GM21515 (cell line): ENCODE results near the gene MTCL1.
A peak's percentile ranks its signal among the peaks of the same experiment; 100 is the strongest.

ENCODE experiments used
- ATAC-seq: cut with Tn5 transposase; IDR thresholded peaks from one replicate; pipeline ENCODE4 v1.9.1; 2021; ENCODE audit not compliant: unreplicated experiment

The MTCL1 gene

DNA sequence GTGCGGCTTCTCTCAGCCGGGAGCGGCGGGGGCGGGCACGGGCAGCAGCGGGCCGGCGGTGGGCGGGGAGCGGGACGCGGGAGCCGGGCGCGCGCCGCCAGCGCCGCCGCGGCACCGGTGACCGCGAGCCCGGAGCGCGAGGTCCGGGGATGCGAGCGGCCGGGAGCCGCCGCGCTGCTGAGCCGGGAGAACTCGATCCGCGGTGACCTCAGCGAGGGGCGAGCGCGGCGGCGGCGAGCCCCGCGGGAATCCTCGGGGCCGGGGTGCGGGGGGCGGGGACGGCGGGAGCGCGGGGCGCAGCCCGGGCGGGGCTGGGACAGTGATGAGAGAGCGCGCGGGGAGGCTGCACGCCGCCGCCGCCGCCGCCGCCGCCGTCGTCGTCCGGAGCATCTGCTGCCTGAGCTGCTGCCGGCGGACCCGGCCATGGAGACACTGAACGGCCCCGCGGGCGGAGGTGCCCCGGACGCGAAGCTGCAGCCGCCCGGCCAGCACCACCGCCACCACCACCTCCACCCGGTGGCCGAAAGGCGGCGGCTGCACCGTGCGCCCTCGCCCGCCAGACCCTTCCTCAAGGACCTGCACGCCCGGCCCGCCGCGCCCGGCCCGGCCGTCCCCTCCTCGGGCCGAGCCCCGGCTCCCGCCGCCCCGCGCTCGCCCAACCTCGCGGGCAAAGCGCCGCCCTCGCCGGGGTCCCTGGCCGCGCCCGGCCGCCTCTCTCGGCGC, at the start of gene MTCL1:
MTCL1 (plus strand) TSS at position 319 of the 723 bp plus-strand sequence; CDS start at position 424, 105 bp downstream.
- ATAC-seq: peak; percentile 42

- no peak for ATAC-seq
Observed at GRCh38 chr18:8656232-8656631, 49.1 kb upstream of the MTCL1 start.

DNA sequence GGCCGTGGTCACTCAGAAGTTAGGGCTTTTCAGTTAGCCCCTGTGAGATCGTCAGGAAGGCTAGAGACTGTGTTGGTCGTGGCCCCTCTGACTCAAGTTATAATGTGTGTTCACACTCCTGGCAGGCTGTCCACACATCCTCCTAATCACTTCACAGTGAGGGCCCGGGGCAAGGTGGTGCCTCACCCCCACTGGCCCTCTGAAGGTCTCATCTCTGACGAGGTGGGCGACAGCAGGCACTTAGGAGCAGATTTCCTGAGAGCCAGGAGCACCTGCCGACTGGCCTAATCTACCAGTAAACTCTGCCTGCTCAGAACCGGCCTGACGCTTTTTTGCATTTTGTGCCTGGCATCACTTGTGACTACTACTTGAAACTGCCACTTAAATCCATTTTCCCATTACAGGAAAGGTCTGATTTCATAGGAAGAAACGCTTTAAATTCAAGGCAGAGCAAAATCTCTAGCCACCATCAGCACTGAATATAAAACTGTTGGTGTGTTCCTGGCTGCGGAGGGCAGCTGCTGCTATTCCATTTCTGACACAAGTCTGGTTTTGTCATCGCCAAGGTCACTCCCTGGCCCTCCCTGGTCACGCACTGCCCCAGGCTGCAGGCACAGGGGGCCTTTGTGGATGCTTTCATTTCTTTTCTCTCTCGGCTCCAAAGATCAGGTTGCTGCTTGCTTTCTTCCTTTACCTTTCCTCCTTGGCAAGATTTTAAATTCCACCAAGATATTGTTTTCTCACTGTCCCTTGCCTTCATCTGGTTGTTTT, 48.1 kb upstream of the MTCL1 start:
- no peak for ATAC-seq

- no peak for ATAC-seq
Observed at GRCh38 chr18:8657873-8658470, 47.4 kb upstream of the MTCL1 start.

GRCh38 chr18:8658858-8659485, 46.4 kb upstream of the MTCL1 start:
- ATAC-seq: no peak

DNA sequence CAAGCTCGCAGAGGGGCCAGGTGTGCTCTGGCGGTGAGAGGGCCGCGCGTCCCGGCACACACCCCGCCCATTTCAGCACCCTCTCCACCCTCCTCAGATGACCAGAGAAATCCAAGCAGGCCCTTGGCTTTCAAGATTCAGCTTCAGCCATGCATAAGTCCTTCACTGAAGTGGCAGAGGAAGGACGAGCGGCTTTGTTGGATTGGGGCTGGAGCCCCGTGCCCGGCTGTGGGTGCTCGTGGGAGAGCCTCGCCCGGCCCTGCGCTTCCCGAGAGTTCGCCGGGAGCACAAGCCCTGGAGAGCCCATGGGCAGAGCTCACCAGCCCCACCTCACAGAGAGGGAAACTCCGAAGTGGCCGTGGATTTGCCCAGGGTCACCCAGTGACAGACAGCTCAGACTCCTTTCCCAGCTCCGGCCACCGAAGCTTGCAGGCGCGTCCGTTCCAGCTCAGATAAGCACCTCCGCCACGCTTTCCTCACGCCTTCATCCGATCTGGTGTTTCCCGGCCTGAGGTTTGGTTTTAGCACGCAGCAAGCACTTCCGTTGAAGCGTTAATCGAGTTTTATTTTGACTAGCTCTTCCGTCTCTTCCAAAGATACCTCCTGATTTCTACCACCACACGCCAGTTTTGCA, 45.6 kb upstream of the MTCL1 start:
- no peak for ATAC-seq

DNA sequence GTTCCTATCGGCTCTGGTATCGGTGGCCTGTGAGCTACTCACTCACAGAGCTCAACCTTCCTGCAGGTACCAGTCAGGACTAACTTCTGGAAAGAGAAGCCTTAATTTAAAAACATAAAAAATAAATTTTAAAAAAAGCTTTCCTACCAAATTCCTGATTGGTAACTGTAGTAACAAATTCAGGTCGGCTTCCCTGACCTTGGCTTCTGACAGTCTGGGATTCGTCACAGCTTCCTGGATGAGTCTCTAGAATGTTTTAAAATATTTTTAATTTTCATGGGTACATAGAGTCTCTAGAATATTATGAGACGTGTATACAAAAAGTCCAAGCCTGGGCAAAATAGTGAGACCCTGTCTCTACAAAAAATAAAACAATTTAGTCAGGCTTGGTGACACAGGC, 45.0 kb upstream of the MTCL1 start:
- no peak for ATAC-seq

- ATAC-seq: no peak
Observed at GRCh38 chr18:8661754-8662559, 43.4 kb upstream of the MTCL1 start.

DNA sequence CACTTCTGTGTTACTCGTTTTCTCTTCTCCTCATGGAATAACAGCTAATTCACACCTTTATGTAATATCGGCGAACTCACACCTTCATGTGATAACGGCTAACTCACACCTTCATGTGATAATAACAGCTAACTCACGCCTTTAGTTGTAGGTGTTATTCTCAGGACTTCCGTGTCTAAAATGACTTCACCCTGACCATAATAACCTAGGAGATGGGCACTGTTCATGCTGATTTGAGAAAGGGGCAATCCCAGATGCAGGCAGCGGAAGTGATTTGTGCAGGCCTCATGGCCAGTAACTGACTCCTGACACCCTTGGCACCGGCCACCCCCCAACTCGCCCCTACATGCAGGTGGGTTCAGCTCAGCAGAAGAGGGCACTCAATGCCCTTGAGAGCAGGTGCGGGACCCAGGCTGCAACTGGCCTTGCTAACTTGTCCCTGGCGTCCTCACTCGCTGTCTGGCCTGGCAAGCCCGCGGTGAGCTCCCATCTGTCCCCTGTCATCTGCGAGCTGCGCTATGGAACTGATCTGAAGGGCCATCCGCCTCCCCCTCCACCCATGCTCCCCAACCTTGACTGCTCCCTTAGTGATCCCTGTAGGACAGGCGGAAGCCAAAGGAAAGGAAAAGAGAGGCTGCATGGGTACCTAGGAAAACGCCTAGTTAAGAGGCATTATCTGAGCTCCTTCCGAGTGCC, 42.6 kb upstream of the MTCL1 start:
- no peak for ATAC-seq

DNA sequence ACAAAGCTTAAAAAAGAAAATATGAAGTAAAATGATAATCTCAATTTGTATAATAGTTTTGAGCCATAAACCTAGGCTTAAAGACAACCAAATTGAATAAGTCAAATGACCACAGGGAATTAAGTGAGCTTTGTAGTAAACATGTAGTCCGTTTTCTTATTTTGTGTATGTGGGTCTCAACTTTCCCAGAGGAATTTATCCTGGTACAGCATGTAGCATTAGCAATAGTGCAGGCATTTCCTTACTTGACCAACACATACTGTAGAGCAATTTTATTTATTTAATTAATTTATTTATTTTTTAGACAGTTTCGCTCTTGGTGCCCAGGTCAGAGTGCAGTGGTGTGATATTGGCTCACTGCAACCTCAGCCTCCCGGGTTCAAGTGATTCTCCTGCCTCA, 37.5 kb upstream of the MTCL1 start:
- no peak for ATAC-seq

DNA sequence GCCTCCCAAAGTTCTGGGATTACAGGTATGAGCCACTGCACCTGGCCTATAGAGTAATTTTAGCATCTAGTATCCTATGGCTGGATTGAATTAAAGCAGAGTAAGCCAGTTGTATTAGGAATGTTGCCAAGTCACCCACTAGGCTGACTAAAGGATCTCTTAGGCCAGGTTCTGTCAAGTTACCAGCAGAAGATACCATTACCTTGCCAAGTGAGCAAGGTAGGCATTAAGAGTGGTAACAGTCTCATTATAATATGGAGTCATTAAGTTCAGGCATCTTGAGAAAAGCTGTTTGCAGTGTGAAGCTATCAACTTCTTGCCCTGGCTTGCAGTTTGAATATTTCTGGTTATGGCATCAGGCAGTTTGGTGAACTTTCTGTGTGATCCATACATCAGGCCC, 37.0 kb upstream of the MTCL1 start:
- ATAC-seq: no peak

DNA sequence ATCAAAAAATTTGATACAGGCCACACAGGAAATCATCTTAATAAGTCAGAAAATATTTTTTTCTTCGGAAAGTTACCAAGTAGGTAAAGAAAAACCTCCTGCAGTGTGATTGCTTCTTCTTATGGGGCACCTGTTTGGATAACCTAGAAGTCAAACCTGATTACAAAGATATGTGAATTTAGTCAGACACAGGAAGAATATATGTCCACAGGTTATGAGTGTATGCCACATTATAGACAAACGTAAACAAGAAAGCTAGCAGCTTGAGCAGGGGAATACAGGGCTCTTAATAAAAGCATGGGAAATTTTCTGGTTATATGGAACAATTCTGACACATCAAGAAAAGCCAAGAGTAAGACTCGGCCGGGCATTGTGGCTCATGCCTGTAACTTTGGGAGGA, 35.8 kb upstream of the MTCL1 start:
- ATAC-seq: no peak

DNA sequence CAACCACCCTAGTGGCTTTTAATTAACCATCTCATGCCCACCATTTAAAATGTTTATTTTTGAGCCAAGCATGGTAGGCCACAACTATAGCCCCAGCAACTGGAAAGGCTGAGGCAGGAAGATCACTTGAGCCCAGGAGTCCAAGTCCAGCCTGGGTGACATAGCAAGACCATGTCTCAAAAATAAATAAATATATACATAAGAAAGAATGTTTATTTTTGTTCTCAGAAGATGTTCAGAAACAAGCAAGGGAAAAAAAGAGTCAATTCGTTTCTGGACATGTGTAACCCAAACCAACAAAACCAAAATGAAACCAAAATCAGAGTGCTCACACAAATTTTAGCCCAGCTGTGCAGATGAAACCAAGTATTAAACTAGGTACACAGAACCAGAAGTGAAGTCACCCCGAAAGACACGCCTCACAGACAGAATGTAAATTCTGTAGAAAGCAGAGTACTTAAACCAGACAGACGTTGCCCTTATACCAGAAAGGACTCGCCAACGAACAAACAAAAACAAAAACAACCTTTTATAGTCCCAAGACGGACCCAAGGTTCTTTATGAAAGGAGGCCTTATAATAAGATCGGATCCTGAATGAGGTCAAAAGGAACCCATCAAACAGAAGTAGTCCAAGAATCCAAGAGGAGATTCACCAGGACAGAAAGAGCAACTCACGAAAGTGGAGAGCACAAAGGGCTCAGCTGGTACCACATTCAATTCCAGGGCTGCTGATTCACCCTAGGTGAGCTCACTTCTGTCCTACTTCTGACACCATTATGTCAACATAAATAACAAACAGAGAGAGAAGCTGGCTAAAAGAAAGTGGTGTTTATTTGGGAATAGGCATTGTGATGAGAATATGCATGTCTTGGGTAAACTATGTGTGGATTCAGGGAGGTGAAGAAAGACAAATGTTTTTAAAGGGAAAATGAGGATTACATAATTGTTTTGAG, 31.8 kb upstream of the MTCL1 start:
- ATAC-seq: peak; percentile 89

DNA sequence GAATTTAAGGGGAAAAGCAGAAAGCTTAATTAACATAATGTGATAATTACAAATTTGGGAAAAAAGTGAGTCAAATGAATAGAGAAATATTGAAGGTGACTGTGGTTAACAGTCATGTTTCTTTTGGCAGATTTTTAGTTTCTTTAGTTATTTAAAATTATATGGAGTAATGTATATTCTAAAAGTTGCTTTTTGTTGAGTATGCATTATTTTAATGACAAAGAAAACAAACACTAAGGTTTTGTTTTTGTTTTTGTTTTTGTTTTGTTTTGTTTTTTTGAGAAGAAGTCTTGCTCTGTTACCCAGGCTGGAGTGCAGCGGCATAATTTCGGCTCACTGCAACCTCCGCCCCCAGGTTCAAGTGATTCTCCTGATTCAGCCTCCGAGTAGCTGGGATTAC, 30.3 kb upstream of the MTCL1 start:
- no peak for ATAC-seq

DNA sequence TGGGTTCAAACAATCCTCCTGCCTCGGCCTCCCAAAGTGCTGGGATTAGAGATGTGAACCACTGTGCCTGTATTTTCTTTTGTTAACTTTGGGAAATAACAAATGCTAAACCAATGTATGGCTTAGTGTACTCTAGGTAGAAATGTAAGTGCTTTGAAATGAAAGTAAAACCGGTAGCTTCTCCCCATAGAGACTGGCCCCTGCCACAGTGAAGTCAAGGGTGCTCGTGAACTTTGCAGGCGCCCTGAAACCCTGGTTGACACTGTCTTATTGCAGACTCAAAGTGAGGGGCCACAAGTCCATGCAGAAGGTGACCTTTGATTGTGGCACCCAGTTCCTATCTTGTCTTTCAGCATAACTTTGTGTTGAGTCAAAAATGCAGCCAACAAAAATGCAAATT, 24.2 kb upstream of the MTCL1 start:
- ATAC-seq: peak; percentile 64

DNA sequence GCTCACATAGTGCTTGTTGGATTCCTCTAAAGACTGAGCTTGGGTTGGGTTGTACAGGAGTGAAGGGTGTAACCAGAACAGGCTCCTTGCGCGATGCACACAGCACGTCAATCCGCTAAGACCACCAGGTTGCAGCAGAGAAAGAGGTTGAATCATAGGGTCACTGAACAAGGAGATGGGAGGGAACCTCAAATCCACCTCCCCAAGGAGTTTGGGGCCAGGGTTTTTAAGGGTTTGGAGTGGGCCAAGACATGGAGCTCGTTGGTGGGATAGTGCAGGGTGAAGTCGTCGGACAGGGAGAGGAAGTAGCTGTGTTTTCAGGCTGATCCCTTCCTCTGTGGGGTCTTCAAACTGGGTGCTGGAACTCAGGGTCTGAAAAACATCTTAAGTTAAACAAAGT, 20.8 kb upstream of the MTCL1 start:
- ATAC-seq: no peak

GRCh38 chr18:8685141-8685913, 20.0 kb upstream of the MTCL1 start:
- ATAC-seq: no peak

DNA sequence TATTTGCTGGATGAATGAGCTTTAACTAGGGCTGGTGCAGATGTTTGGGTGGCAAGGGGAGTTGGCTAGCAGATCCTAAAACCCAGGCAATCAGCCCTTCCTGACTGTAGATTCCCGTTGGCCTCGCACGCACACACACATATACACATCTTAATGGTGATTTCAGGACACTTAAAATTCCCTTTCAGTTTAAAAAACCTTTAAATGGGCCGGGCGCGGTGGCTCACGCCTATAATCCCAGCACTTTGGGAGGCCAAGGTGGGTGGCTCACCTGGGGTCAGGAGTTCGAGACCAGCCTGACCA, 19.5 kb upstream of the MTCL1 start:
- ATAC-seq: no peak
